OCI-LY3 (cell line): ENCODE measurements around the gene EPDR1.
"Not testable (repeated sequence)": the region's sequence is repeated elsewhere in the genome, so short reads cannot be mapped to it uniquely, and the experiment has no call there.

Experiments used
- H2AFZ ChIP-seq: fragments of 200-600, 300-600 bp; shearing (Covaris generic); 2 replicates; pipeline ENCODE4 v1.6.0; 2014; ENCODE audit warnings: antibody characterized with exemption, low read depth, low read length
- H3K27ac ChIP-seq: fragments of 200-600, 300-600 bp; sonication (generic); 2 replicates; pipeline ENCODE4 v1.5.1; 2014; ENCODE audit warnings: mild to moderate bottlenecking, low read length, moderate library complexity, mixed read lengths
- H3K27me3 ChIP-seq: fragments of 200-600, 300-600 bp; sonication (generic); 2 replicates; pipeline ENCODE4 v1.6.1; 2014; ENCODE audit warnings: low read depth, low read length, mixed read lengths
- H3K36me3 ChIP-seq: fragments of 200-600, 300-600 bp; sonication (generic); replicated peaks from 2 replicates; pipeline ENCODE3; 2014; ENCODE audit warnings: low read depth, low read length, mixed read lengths
- H3K4me1 ChIP-seq: fragments of 300-600, 200-600 bp; sonication (generic); 2 replicates; pipeline ENCODE4 v1.6.1; 2014; ENCODE audit warnings: low read length, mixed read lengths
- H3K4me2 ChIP-seq: fragments of 200-600, 300-600 bp; sonication (generic); 2 replicates; pipeline ENCODE4 v1.6.1; 2014; ENCODE audit warnings: low read length, mixed read lengths
- H3K4me3 ChIP-seq: fragments of 300-600, 200-600 bp; sonication (generic); 2 replicates; pipeline ENCODE4 v1.5.1; 2014; ENCODE audit warnings: antibody characterized with exemption, mild to moderate bottlenecking, low read length, moderate library complexity
- H3K79me2 ChIP-seq: fragments of 300-600, 200-600 bp; shearing (Covaris generic); 2 replicates; pipeline ENCODE4 v1.6.1; 2014; ENCODE audit warnings: mild to moderate bottlenecking, low read length, mixed read lengths
- H3K9ac ChIP-seq: fragments of 300-600, 200-600 bp; shearing (Covaris generic); 2 replicates; pipeline ENCODE4 v1.6.0; 2014; ENCODE audit warnings: mild to moderate bottlenecking, low read length, moderate library complexity
- H3K9me3 ChIP-seq: fragments of 200-600, 300-600 bp; shearing (Covaris generic); 2 replicates; pipeline ENCODE4 v1.6.1; 2014; ENCODE audit warnings: low read length, mixed read lengths; ENCODE audit not compliant: insufficient read depth
- H4K20me1 ChIP-seq: fragments of 200-600, 300-600 bp; sonication (generic); 2 replicates; pipeline ENCODE4 v1.6.1; 2016; ENCODE audit warnings: low read length, mixed read lengths; ENCODE audit not compliant: insufficient read depth
- EZH2phosphoT487 ChIP-seq: fragments of 200-600 bp; shearing (Covaris generic); IDR thresholded peaks from 2 replicates; pipeline ENCODE4 v1.6.1; 2018; ENCODE audit warnings: antibody characterized with exemption, mixed run types, low read depth
- TF ChIP-seq, protein P1 (sequence below): fragments of 200-600, 300-600 bp; sonication (generic); IDR thresholded peaks from 2 replicates; pipeline ENCODE4 v1.5.1; 2014; ENCODE audit warnings: antibody characterized with exemption, low read length, low read depth

EPDR1 gene

DNA sequence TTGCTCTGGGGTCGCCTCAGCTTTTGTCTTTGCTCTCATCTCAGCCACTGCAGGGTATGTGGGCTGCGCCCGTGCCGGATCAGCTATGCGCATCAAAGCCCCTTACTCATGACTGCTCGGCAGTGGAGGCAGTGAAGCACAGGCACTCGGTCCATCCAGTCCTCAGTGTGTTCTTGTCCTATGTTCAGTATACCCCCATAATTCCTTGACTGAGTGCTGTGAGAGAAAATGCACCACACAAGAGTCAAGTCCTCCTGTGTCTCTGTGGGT lies 27.4 kb downstream of the EPDR1 start:
- Histone ChIP-seq H3K4me1 (peaks cover 13% of the 10 kb centered on the region), H3K27me3 (no peaks in the 10 kb centered on the region), H3K36me3 (no peaks in the 10 kb centered on the region), H3K4me2 (no peak overlapping the region), H3K9me3 (no peaks in the 10 kb centered on the region), H3K9ac (no peak overlapping the region), H3K4me3 (no peak overlapping the region), H4K20me1 (no peaks in the 10 kb centered on the region), H3K27ac (no peak overlapping the region), H2AFZ (no peak overlapping the region), H3K79me2 (no peaks in the 10 kb centered on the region)
- TF ChIP-seq, protein P1, sequence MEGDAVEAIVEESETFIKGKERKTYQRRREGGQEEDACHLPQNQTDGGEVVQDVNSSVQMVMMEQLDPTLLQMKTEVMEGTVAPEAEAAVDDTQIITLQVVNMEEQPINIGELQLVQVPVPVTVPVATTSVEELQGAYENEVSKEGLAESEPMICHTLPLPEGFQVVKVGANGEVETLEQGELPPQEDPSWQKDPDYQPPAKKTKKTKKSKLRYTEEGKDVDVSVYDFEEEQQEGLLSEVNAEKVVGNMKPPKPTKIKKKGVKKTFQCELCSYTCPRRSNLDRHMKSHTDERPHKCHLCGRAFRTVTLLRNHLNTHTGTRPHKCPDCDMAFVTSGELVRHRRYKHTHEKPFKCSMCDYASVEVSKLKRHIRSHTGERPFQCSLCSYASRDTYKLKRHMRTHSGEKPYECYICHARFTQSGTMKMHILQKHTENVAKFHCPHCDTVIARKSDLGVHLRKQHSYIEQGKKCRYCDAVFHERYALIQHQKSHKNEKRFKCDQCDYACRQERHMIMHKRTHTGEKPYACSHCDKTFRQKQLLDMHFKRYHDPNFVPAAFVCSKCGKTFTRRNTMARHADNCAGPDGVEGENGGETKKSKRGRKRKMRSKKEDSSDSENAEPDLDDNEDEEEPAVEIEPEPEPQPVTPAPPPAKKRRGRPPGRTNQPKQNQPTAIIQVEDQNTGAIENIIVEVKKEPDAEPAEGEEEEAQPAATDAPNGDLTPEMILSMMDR = no peak
- TF ChIP-seq EZH2phosphoT487 = no peak

DNA sequence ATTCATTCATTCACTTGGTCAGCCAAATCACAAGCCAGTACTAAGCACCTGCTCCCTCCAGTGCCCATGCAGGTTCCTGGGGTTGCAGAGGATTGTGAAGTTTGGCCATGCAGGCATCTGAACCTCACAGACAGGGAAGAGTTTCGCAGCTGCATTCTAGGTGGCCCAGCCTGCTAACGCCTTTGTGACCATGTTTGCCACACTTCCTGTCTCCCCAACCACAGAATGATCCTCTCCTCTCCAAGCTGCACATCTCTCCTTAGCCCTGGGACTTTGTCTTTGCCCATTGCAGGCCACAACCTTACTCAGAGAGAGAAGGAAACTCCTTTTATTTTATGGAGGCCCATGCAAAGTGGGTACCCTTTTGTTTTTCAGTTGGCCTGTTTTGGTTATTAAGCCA lies 31.8 kb downstream of the EPDR1 start:
- no peak overlapping the region for H3K4me2 ChIP-seq
- TF ChIP-seq EZH2phosphoT487 = no peak
- H3K4me1 ChIP-seq = no peaks in the 10 kb centered on the region
- H3K79me2 ChIP-seq = no peaks in the 10 kb centered on the region
- no peak overlapping the region for H3K4me3 ChIP-seq
- H2AFZ ChIP-seq = no peak overlapping the region
- H3K27ac ChIP-seq = no peak overlapping the region
- H4K20me1 ChIP-seq = no peaks in the 10 kb centered on the region
- H3K36me3 ChIP-seq = no peaks in the 10 kb centered on the region
- peaks cover 7% of the 10 kb centered on the region; the same call in 1 of the 2 replicates for H3K27me3 ChIP-seq
- no peaks in the 10 kb centered on the region for H3K9me3 ChIP-seq
- no peak overlapping the region for H3K9ac ChIP-seq

DNA sequence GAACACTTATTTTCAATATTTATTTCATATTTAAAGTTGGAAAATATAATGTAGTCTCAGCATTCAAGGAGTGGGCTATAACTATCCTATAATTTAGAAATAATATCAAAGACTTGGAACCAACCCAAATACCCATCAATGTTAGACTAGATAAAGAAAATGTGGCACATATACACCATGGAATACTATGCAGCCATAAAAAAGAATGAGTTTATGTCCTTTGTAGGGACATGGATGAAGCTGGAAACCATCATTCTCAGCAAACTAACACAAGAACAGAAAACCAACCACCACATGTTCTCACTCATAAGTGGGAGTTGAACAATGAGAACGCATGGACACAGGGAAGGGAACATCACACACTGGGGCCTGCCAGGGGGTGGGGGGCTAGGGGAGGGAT lies 33.8 kb downstream of the EPDR1 start:
- H4K20me1 ChIP-seq, H3K36me3 ChIP-seq, H2AFZ ChIP-seq, H3K4me1 ChIP-seq, H3K9ac ChIP-seq, H3K9me3 ChIP-seq, H3K27me3 ChIP-seq, H3K4me2 ChIP-seq, H3K27ac ChIP-seq, H3K4me3 ChIP-seq, H3K79me2 ChIP-seq: not testable (repeated sequence)

DNA sequence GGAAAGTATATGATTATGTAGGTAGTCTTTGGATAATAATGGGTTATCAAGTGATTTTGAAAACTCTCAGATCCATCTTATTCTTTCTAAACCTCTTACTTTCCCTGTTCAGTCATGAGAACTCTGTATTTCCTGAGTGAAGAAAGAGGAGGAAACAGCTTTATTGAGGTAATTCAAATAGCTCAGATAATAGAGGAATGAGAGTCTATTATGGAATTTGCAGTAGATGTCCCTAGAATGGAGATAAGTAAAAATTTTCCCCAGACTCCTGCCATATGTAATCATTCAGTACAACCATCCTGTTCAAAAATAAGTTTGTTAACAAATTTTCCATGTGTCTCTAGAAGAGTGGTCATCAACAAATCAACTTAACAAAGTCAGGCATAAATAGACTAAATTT lies 36.4 kb downstream of the EPDR1 start:
- no peak overlapping the region for H3K4me2 ChIP-seq
- H2AFZ ChIP-seq = no peak overlapping the region
- H3K36me3 ChIP-seq = no peaks in the 10 kb centered on the region
- H3K27me3 ChIP-seq = peaks cover 14% of the 10 kb centered on the region; the same call in 1 of the 2 replicates
- H3K9me3 ChIP-seq = no peaks in the 10 kb centered on the region
- no peaks in the 10 kb centered on the region for H3K79me2 ChIP-seq
- H3K9ac ChIP-seq = no peak overlapping the region
- no peak overlapping the region for H3K4me3 ChIP-seq
- H3K27ac ChIP-seq = no peak overlapping the region
- no peaks in the 10 kb centered on the region for H4K20me1 ChIP-seq
- H3K4me1 ChIP-seq = no peaks in the 10 kb centered on the region
- TF ChIP-seq EZH2phosphoT487 = no peak
- TF ChIP-seq, protein P1 = no peak

DNA sequence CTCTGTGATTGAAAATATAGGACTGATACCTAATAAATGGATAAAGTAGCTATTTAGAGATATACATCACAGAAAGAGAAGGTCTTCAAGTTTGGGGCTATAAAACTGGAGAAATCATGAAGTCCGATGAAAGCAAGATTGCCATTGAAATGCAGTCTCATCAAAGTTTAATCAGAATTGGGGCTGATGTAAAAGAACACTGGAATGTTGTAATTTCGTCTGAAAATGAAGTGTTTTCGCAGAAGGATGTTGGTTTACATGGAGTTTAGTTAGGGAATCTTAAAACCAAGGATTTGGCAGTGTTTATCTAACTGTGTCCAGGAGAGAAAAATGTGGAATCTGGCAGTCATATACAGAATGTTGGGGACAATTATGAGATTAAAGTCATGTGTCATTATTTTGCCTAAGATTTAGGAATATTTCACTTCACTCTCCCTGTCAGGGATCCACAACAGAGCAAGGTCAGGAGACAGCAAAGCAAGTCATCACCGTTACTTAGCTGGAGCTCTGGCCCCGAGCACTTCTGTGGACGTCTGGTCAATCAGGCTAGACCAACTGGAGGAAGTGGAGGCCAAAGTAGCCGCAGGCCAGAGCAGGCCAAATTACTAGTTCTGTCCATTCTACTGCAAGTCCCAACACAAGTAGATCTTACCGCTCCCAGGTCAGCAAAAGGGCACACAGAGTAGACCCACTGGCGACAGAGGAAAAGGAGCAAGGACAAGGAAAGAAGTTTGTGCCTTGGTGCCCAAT lies 37.0 kb downstream of the EPDR1 start:
- Histone ChIP-seq H3K4me1 (no peaks in the 10 kb centered on the region), H4K20me1 (no peaks in the 10 kb centered on the region), H3K4me2 (no peak overlapping the region), H3K27ac (no peak overlapping the region), H3K9ac (no peak overlapping the region), H3K9me3 (no peaks in the 10 kb centered on the region), H3K4me3 (no peak overlapping the region), H3K36me3 (no peaks in the 10 kb centered on the region), H2AFZ (no peak overlapping the region), H3K27me3 (peaks cover 14% of the 10 kb centered on the region; the same call in 1 of the 2 replicates), H3K79me2 (no peaks in the 10 kb centered on the region)
- TF ChIP-seq EZH2phosphoT487 = no peak
- TF ChIP-seq, protein P1 = no peak
